Osteocyte (in vitro differentiated cells): ENCODE measurements around the gene CYB561A3. TPM values are rescaled to one million over a fixed set of nuclear protein-coding genes. Genes with fewer than 3 reads are reported as not detected.

Source experiments
- DNase-seq: peaks from one replicate; pipeline ENCODE4 v3.0.0; 2021; ENCODE audit warnings: mixed read lengths; ENCODE audit not compliant: unreplicated experiment; ENCODE audit errors: extremely low spot score
- H3K27ac Mint-ChIP-seq: one replicate; pipeline ENCODE4 v1.8.0; 2021; ENCODE audit warnings: mild to moderate bottlenecking, mixed read lengths; ENCODE audit not compliant: unreplicated experiment
- H3K27me3 Mint-ChIP-seq: one replicate; pipeline ENCODE4 v1.8.0; 2021; ENCODE audit warnings: mixed read lengths; ENCODE audit not compliant: unreplicated experiment
- H3K36me3 Mint-ChIP-seq: one replicate; pipeline ENCODE4 v1.8.0; 2021; ENCODE audit warnings: mixed read lengths; ENCODE audit not compliant: unreplicated experiment
- H3K4me1 Mint-ChIP-seq: one replicate; pipeline ENCODE4 v1.8.0; 2021; ENCODE audit warnings: mixed read lengths; ENCODE audit not compliant: unreplicated experiment
- H3K4me3 Mint-ChIP-seq: one replicate; pipeline ENCODE4 v1.8.0; 2021; ENCODE audit warnings: mild to moderate bottlenecking, moderate library complexity, mixed read lengths; ENCODE audit not compliant: unreplicated experiment
- H3K9me3 Mint-ChIP-seq: one replicate; pipeline ENCODE4 v1.8.0; 2021; ENCODE audit warnings: mixed read lengths; ENCODE audit not compliant: unreplicated experiment
- total RNA-seq: library from RNA; stranded (reverse); gene quantifications from 2 replicates; pipeline ENCODE4 v1.2.1, GENCODE V29; 2021
- TF ChIP-seq, protein P1 (sequence below): fragments of 200-600 bp; sonication (generic); IDR thresholded peaks from 2 replicates; pipeline ENCODE4 v1.5.0; 2021; ENCODE audit warnings: antibody characterized with exemption, mild to moderate bottlenecking, moderate library complexity

CYB561A3 gene
- total RNA-seq, 1 donor from 2014 or later = 49.5 TPM

DNA sequence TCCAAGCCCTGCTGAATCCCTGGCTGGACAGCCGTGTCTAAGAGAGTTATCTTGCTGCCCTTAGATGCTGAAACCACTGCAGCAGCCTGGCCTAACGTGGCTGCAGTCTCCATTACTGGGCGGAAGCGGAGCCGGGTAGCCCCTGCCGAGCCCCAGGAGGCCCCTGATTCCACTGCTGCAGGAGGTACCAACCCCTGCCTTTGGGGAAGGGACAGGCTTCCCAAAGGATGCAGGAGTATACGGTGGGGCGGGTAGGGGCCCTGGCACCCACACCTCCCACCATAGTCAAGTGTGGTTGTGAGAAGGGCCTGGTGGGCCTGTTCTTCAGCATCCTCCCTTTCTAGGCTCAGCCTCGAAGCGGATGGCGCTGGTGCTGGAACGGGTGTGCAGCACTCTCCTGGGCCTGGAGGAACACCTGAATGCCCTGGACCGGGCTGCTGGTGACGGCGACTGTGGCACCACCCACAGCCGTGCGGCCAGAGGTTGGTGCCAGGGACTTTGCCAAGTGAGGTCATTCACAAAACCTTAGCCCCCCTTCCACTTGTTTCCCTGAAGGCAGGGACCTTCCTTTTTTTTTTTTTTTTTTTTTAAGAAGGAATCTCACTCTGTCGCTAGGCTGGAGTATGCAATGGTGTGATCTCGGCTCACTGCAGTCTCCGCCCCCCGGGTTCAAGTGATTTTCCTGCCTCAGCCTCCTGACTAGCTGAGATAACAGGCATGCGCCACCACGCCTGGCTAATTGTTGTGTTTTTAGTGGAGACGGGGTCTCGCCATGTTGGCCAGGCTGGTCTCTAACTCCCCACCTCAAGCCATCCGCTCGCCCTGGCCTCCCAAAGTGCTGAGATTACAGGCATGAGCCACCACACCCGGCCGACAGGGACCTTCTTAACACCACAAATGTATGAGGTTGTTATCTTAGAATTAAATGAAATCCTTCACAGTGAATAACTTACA is 17.6 kb downstream of the CYB561A3 start:
- no peaks in the 10 kb centered on the region for H3K9me3 Mint-ChIP-seq
- TF ChIP-seq, protein P1, sequence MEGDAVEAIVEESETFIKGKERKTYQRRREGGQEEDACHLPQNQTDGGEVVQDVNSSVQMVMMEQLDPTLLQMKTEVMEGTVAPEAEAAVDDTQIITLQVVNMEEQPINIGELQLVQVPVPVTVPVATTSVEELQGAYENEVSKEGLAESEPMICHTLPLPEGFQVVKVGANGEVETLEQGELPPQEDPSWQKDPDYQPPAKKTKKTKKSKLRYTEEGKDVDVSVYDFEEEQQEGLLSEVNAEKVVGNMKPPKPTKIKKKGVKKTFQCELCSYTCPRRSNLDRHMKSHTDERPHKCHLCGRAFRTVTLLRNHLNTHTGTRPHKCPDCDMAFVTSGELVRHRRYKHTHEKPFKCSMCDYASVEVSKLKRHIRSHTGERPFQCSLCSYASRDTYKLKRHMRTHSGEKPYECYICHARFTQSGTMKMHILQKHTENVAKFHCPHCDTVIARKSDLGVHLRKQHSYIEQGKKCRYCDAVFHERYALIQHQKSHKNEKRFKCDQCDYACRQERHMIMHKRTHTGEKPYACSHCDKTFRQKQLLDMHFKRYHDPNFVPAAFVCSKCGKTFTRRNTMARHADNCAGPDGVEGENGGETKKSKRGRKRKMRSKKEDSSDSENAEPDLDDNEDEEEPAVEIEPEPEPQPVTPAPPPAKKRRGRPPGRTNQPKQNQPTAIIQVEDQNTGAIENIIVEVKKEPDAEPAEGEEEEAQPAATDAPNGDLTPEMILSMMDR = no peak
- no peak overlapping the region for H3K27ac Mint-ChIP-seq
- peaks cover 10% of the 10 kb centered on the region for H3K36me3 Mint-ChIP-seq
- H3K27me3 Mint-ChIP-seq = no peaks in the 10 kb centered on the region
- H3K4me1 Mint-ChIP-seq = peaks cover 2% of the 10 kb centered on the region
- H3K4me3 Mint-ChIP-seq = no peak overlapping the region
- DNase-seq = no peak

DNA sequence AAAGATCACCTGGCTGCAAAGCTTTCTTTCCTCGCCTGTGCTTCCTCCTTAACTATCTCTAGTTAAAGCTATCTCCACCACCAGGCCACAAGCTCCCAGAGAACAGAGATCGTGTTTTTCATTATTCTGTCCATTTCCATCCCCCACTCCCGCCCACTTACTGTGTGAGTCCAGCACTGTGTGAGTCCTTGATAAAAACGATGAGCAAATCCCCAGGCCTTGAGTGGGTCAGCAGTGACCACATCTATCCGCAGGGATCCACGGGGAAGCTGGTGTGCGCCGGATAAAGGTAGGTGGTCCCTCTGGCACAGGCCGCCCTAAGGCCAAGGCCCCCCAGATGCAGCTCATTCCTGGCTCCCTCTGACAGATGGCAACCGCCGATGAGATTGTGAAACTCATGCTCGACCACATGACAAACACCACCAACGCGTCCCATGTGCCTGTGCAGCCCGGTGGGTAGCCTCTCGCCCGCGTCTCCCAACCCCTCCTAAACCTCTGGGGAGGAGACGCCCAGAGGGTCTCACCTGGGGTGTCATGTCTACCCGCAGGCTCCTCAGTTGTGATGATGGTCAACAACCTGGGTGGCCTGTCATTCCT is 19.4 kb downstream of the CYB561A3 start:
- Mint-ChIP-seq H3K9me3 (no peaks in the 10 kb centered on the region), H3K36me3 (peaks cover 10% of the 10 kb centered on the region), H3K4me1 (peaks cover 2% of the 10 kb centered on the region), H3K27ac (no peak overlapping the region), H3K4me3 (no peak overlapping the region), H3K27me3 (no peaks in the 10 kb centered on the region)
- no peak for DNase-seq
- TF ChIP-seq, protein P1 = no peak

DNA sequence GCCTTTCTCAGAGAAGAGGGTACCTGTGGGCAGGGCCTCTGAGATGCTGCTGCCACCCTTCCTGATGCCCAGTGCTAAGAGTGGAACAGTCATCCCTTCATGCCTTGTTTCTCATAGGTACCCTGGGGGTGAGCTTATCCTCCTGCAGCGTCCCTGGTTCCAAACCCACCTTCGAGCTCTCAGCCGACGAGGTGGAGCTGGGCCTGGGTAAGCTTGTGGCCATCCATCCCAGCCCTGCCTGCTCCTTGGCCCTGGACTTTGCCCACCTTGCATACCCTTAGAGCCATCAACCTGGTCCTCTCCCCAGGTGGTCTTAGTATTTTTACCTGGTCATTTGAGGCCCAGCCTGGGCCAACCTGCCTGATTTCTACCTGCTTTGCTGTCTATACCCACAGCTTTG is 20.0 kb downstream of the CYB561A3 start:
- Mint-ChIP-seq H3K27ac (no peak overlapping the region), H3K4me1 (peaks cover 2% of the 10 kb centered on the region), H3K9me3 (no peaks in the 10 kb centered on the region), H3K4me3 (no peak overlapping the region), H3K27me3 (no peaks in the 10 kb centered on the region), H3K36me3 (peaks cover 10% of the 10 kb centered on the region)
- no peak for DNase-seq
- TF ChIP-seq, protein P1 = no peak

DNA sequence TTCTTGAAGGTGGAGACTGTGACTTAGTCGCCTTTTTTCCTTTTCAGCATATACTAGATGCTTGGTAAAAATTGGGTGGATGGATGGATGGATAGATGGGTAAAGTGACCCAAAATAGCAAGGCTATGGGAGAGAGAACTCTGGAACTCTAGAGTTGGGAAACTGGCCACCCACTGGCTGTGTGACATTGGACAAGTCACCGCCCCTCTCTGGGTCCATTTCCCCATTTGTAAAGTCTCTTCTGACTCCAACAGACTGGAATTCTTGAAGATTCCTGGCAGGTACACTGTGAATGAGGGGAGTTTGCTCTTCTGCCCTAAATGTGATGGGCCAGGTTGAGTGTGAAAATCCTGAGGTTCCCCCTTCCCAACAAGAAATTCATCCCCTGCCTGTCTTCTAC is 20.7 kb downstream of the CYB561A3 start:
- peaks cover 4% of the 10 kb centered on the region for H3K4me1 Mint-ChIP-seq
- TF ChIP-seq, protein P1 = no peak

DNA sequence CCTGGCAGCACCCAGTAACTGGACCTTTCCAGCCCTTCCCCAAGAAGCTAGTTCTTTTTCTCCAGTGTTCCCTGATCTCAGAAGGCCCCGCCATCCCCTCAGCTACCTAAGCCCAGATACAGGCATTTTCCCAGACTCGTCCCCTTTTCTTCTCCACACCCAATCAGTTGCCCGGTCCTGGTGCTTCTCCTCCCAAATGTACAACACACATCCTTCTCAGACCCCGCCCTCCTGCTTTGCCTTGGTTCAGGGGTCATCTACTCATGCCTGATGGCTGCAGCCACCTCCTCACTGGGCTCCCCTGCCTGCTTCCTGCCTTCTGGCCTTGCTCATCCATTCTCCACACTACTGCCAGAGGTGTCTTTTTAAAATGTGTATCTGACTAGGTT is 22.2 kb downstream of the CYB561A3 start:
- DNase-seq = no peak
- Mint-ChIP-seq H3K27me3 (no peaks in the 10 kb centered on the region), H3K36me3 (peaks cover 8% of the 10 kb centered on the region), H3K4me3 (no peak overlapping the region), H3K27ac (no peak overlapping the region), H3K9me3 (no peaks in the 10 kb centered on the region), H3K4me1 (peaks cover 2% of the 10 kb centered on the region)
- TF ChIP-seq, protein P1 = no peak

More for the DNA sequence above, 20.7 kb downstream of the CYB561A3 start:
- Mint-ChIP-seq H3K27ac (no peak overlapping the region), H3K9me3 (no peaks in the 10 kb centered on the region), H3K4me3 (no peak overlapping the region), H3K36me3 (peaks cover 9% of the 10 kb centered on the region), H3K27me3 (no peaks in the 10 kb centered on the region)
- no peak for DNase-seq
